Measurements from ENCODE around the gene UBE3C. TPM values are rescaled to one million over a fixed set of nuclear protein-coding genes. Genes with fewer than 3 reads are reported as not detected.

The UBE3C gene
- total RNA-seq, 1 donor from 2014 or later, result 85.2 TPM

- no peak for DNase-seq (ENCODE audit: extremely low read depth, low read depth, low spot score)
These were observed 143.5 kb downstream of the UBE3C start for GRCh38 chr7:157282141-157282801.

- DNase-seq (ENCODE audit: extremely low read depth, low read depth, low spot score), result no peak
These were observed 145.7 kb downstream of the UBE3C start for GRCh38 chr7:157284229-157285014.

- DNase-seq (ENCODE audit: extremely low read depth, low read depth, low spot score), result no peak
These were observed 152.8 kb downstream of the UBE3C start for GRCh38 chr7:157291404-157292080.

GRCh38 chr7:157292258-157292657 lies 153.5 kb downstream of the UBE3C start:
- DNase-seq (ENCODE audit: extremely low read depth, low read depth, low spot score), result no peak

DNA sequence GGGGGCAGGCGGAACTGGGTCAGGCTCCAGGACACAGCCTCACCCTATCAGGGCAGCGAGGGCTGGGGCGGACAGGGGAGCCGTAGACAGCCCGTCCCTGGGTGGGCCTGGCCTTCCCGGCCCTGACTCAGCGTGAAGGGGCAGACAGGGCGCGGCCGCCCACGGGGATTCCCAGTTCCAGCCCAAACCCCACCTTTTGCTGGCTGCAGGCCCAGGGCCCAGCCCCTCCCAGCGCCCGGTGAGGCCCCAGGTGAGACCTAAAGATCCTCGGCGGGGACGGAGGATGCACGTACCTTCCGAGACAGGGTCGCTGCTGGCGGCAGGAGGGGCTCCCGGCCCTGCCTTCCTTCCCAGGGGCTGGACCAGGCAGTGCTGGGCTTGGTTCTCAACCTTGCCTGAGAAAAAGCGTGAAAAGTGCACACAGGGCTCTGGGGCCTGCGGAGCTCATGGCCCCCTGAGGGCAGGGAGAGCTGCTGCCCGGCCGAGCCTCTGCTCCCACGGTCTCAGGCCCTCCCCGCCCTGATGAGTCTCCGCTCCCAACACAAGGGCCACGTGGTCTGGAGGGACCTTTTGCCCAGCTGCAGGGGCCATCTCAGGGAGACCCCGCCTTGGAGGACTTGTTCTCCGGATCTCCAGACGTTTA lies 154.2 kb downstream of the UBE3C start:
- DNase-seq (ENCODE audit: extremely low read depth, low read depth, low spot score), result no peak

DNA sequence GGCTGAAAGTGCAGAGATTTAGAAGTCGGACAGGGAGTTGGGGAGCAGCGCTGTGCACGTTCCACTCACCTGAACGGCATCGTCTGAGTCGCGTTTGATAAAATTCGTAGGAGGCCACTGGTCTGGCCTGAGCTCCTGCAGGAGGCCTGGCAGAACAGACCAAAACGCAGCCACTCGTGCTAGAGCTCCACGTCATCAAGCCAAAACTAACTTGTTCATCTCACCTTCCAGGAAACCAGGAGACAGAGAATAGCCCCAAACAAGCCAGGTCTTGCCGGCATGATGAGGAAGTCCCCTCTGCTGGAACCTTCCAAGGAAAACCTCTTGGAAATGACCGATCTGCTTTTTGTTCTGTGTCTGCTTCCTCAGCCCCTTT lies 154.7 kb downstream of the UBE3C start:
- DNase-seq (ENCODE audit: extremely low read depth, low read depth, low spot score), result no peak

DNA sequence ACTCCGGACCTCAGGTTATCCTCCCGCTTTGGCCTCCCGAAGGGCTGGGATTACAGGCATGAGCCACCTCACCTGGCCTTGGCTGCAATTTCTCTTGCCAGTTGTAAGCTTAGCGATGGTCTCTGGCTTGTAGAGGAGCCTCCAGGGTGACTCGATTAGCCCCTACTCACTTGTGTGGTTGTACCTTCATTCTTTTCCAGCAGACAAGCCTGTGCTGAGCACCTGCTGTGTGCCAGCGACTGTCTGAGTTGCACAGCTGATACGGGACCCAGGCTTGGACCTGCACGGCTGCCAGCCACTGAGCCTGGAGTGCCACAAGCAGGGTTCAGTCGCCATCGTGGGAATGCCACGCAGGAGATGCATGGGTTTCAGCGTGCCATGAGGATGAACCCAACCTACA lies 156.0 kb downstream of the UBE3C start:
- no peak for DNase-seq (ENCODE audit: extremely low read depth, low read depth, low spot score)

GRCh38 chr7:157295338-157295737 lies 156.6 kb downstream of the UBE3C start:
- DNase-seq (ENCODE audit: extremely low read depth, low read depth, low spot score), result no peak

- no peak for DNase-seq (ENCODE audit: extremely low read depth, low read depth, low spot score)
These were observed 158.5 kb downstream of the UBE3C start for GRCh38 chr7:157297185-157297584.

DNA sequence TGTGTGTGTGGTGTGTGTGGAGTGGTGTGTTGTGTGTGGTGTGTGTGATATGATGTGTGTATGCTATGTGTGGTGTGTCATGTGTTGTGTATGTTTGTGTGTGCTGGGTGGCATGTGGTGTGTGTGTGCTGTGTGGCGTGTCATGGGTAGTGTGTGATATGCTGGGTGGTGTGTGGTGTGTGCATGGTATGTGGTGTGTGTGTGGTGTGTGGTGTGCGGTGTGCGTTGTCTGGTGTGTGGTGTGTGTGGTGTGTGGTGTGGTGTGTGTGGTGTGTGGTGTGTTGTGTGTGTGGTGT lies 160.5 kb downstream of the UBE3C start:
- DNase-seq (ENCODE audit: extremely low read depth, low read depth, low spot score), result no peak

DNA sequence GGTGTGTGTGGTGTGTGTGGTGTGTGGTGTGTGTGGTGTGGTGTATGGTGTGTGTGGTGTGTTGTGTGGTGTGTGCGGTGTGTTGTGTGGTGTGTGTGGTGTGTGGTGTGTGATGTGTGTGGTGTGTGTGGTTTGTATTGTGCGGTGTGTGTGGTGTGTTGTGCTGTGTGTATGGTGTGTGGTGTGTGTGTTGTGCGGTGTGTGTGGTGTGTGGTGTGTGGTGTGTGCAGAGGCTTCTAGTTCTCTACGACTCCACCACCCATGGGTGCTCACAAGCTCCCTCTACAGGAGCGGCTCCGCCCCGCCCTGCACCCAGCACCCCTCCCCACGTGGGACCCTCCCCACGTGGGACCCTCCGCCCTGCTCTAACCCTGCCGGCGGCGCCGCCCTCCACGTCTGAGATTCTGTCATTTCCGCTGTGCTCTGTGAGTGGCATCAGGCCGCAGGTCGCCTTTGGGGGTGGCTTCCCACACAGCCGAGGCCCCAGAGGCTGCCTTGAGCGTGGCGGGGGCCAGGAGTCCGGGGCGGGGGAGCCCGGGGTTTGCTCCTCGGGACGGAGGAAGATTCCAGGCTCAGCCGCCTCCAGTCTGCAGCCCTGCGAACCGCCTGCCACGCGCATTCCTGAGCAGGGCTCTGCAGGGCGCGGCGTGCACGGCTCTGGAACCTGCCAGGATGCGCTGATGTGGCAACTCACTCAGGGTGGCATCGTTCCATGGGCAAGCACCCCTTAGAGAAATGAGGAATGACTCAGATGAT lies 161.1 kb downstream of the UBE3C start:
- no peak for DNase-seq (ENCODE audit: extremely low read depth, low read depth, low spot score)

GRCh38 chr7:157300369-157300825 lies 161.7 kb downstream of the UBE3C start:
- no peak for DNase-seq (ENCODE audit: extremely low read depth, low read depth, low spot score)

GRCh38 chr7:157301610-157302120 lies 162.9 kb downstream of the UBE3C start:
- no peak for DNase-seq (ENCODE audit: extremely low read depth, low read depth, low spot score)

DNA sequence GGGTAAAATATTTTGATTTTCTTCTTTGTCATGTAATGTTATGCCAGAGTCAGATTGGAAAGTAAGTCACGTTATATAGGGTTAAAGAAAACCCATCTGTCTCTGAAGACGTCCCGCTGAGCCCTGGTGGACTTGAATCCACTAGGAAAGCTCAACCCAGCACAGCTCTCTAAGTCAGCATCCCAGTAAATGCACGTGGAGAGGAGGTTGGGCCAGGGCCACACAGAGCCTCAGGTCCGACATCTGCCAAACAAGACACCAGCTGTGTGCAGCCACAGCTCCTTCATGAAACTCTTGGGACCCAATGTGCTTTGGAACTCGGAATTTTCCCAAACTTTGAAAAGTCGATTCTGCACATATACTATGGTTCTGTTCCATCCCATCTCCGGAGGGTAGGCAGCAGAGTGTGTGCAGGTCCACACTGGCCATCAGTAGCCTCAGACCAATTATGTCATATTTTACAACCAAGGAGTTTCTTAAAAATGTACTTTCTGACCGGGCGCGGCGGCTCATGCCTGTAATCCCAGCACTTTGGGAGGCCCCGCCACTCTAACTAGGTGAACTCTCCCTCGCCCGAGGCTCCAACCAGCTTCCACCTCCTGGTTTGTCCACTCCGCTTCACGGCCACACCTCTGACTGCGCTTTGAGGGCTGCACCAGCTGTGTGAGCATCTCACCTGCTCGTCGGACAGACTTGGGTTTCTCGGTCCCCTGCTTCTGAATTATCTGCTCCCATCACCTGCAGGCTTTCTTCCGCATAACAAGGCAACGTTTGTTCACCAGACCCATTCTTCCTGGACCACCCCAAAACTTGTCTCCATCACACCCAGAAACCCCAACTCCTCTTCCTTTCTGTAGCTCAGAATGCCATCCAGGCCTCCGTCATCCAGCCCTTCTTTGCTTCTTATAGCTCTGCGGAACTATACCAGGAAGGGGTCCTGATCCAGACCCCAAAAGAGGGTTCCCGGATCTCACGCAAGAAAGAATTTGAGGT lies 168.4 kb downstream of the UBE3C start:
- DNase-seq (ENCODE audit: extremely low read depth, low read depth, low spot score), result no peak

GRCh38 chr7:157309988-157310668 lies 171.4 kb downstream of the UBE3C start:
- no peak for DNase-seq (ENCODE audit: extremely low read depth, low read depth, low spot score)

DNA sequence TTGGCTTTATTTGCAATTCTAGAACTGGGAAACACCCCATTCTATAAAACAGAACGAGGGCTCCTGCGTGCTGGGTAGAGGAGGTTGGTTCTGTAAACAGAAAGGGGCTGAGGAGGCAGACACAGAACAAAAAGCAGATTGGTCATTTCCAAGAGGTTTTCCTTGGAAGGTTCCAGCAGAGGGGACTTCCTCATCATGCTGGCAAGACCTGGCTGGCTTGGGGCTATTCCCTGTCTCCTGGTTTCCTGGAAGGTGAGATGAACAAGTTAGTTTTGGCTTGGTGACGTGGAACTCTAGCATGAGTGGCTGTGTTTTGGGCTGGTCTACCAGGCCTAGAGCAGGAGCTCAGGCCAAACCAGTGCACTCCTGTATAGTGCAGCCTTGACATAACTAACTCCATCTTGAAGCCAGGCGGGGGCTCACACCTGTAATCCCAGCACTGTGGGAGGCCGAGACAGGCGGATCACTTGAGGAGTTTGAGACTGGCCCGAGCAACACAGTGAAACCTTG lies 172.0 kb downstream of the UBE3C start:
- no peak for DNase-seq (ENCODE audit: extremely low read depth, low read depth, low spot score)

DNA sequence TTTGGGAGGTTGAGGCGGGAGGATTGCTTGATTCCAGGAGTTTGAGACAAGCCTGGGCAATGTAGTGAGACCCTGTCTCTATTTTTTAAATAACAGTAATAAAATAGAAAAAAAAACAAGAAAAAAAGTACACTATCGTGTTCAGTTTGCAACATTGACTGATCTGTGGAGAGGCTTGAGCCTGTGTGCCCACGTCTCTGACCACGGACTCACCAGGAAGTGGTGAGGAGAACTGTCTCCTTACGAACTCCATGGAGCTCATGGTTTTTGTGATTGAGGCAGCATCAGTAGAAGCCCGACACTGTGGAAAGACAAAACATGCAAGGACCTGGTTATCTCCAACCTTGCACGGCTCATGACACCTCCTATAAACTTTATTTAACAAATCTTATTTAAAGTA lies 174.2 kb downstream of the UBE3C start:
- DNase-seq (ENCODE audit: extremely low read depth, low read depth, low spot score), result no peak

- no peak for DNase-seq (ENCODE audit: extremely low read depth, low read depth, low spot score)
These were observed 174.9 kb downstream of the UBE3C start for GRCh38 chr7:157313645-157314044.
